ENCODE measurements around the gene CASP2. TPM values are rescaled to one million over a fixed set of nuclear protein-coding genes. Genes with fewer than 3 reads are reported as not detected.

CASP2 gene
- total RNA-seq, 1 experiment from 2014 or later = 65.3 TPM

DNA sequence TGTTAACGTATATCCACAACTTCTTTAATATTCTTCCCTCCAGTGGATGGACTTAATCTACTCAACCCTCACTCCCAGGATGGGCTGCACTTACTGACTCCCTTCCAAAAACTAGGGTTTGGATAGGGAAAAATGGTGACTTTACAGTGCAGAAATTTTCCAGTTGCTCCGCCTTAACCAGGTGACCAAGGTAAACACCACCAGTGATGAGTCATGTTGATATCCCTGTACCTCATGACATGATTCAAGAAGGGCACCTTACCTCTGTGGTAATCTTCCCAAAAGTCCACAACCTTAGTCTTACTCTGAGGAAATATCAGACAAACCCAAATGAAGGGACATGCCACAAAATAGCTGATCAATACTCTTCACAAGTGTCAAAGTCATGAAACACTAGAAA lies 28.4 kb upstream of the CASP2 start:
- Histone ChIP-seq H3K79me2 (ENCODE audit: insufficient read depth, low read length) (no peaks in the 10 kb centered on the region), H3K79me1 (ENCODE audit: insufficient read depth, low read depth, low read length, poor library complexity, severe bottlenecking) (no peaks in the 10 kb centered on the region), H3T11ph (ENCODE audit: low read length) (no peak overlapping the region), H2AK5ac (ENCODE audit: insufficient read length, low read length) (no peak overlapping the region), H3K9me3 (ENCODE audit: control insufficient read depth, low read depth, low read length) (no peaks in the 10 kb centered on the region), H4K91ac (ENCODE audit: insufficient read length, low read depth, low read length) (no peak overlapping the region), H4K8ac (replicated peaks; ENCODE audit: insufficient read length, low read depth, low read length) (no peak overlapping the region), H2BK12ac (ENCODE audit: insufficient read length, low read depth, low read length) (no peak overlapping the region), H2BK5ac (ENCODE audit: insufficient read length, low read length) (no peak overlapping the region), H3K27ac (ENCODE audit: insufficient read length, low read depth, low read length) (no peak overlapping the region), H3K27me3 (ENCODE audit: insufficient read depth, low read length) (no peaks in the 10 kb centered on the region), H3K9ac (ENCODE audit: extremely low read depth, insufficient read length, low read length) (no peak overlapping the region), H4K20me1 (ENCODE audit: control insufficient read depth, insufficient read depth, insufficient read length) (no peaks in the 10 kb centered on the region), H3K4me2 (ENCODE audit: insufficient read depth, insufficient read length, low read length) (no peak overlapping the region), H2BK120ac (ENCODE audit: low read depth, low read length, poor library complexity, severe bottlenecking) (no peak overlapping the region), H3K23me2 (ENCODE audit: insufficient read length, low read depth, low read length, poor library complexity, severe bottlenecking) (peaks cover 10% of the 10 kb centered on the region), H2AFZ (ENCODE audit: low read length) (no peak overlapping the region), H3K18ac (ENCODE audit: insufficient read length, low read depth, low read length) (no peak overlapping the region), H3K14ac (ENCODE audit: insufficient read depth, low read length) (no peak overlapping the region), H4K5ac (ENCODE audit: insufficient read length, low read depth, low read length) (no peak overlapping the region), H3K4ac (ENCODE audit: low read depth, low read length) (no peak overlapping the region), H2BK15ac (ENCODE audit: low read depth, low read length) (no peak overlapping the region), H3K23ac (ENCODE audit: insufficient read length, low read depth, low read length) (no peak overlapping the region), H3K4me1 (ENCODE audit: insufficient read depth, low read length) (no peaks in the 10 kb centered on the region; the same call in 1 of the 2 replicates), H3K56ac (ENCODE audit: insufficient read length, low read depth, low read length) (no peak overlapping the region), H2BK20ac (ENCODE audit: low read depth, low read length, poor library complexity, severe bottlenecking) (no peak overlapping the region)
- H3K27me3 Mint-ChIP-seq (ENCODE audit: low read depth) = peaks cover 14% of the 10 kb centered on the region
- H3K4me1 Mint-ChIP-seq = peaks cover 10 to 13% of the 10 kb centered on the region in 2 experiments
- no peak overlapping the region for H3K27ac Mint-ChIP-seq
- no peak overlapping the region for H3K4me3 Mint-ChIP-seq
- WGBS (ENCODE audit: extremely low coverage, insufficient read length, low lambda C conversion rate) = no CpG with 5 or more reads among the region's 2 CpGs
- no peaks in the 10 kb centered on the region; a peak in 3 of 7 replicates for H3K36me3 Mint-ChIP-seq (ENCODE audit: insufficient read depth in 1 of 3, low read depth in 3 of 3)
- DNase-seq = no peak
- peaks cover 0 to 2% of the 10 kb centered on the region in 2 experiments; a peak in 1 of 5 replicates for H3K9me3 Mint-ChIP-seq
- TF ChIP-seq, protein P1, sequence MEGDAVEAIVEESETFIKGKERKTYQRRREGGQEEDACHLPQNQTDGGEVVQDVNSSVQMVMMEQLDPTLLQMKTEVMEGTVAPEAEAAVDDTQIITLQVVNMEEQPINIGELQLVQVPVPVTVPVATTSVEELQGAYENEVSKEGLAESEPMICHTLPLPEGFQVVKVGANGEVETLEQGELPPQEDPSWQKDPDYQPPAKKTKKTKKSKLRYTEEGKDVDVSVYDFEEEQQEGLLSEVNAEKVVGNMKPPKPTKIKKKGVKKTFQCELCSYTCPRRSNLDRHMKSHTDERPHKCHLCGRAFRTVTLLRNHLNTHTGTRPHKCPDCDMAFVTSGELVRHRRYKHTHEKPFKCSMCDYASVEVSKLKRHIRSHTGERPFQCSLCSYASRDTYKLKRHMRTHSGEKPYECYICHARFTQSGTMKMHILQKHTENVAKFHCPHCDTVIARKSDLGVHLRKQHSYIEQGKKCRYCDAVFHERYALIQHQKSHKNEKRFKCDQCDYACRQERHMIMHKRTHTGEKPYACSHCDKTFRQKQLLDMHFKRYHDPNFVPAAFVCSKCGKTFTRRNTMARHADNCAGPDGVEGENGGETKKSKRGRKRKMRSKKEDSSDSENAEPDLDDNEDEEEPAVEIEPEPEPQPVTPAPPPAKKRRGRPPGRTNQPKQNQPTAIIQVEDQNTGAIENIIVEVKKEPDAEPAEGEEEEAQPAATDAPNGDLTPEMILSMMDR (conservative IDR thresholded peaks at IDR 0.05) = no peak
